Activated CD4-positive, alpha-beta T cell treated with anti-CD3 and anti-CD28 coated beads, Interleukin-2, amount 50 U/mL, for 24 hours (primary cell): ENCODE measurements around the gene LMNTD2.
"Not testable (repeated sequence)": the region's sequence is repeated elsewhere in the genome, so short reads cannot be mapped to it uniquely, and the experiment has no call there.

Experiments
- DNase-seq, 2 donors: peaks; one replicate each; pipeline ENCODE4 v3.0.0-alpha.2; 2020; ENCODE audit warnings: low read depth in 1 of 2, low spot score in 1 of 2

The LMNTD2 gene

GRCh38 chr11:534396-535209, 25.9 kb downstream of the LMNTD2 start:
- DNase-seq = no peak

- no peak for DNase-seq
Observed at GRCh38 chr11:533586-534395, 26.7 kb downstream of the LMNTD2 start.

GRCh38 chr11:532986-533585, 27.5 kb downstream of the LMNTD2 start:
- DNase-seq = no peak

GRCh38 chr11:532527-532985, 28.0 kb downstream of the LMNTD2 start:
- no peak for DNase-seq

- DNase-seq = no peak
Observed at GRCh38 chr11:531919-532526, 28.5 kb downstream of the LMNTD2 start.

GRCh38 chr11:530960-531831, 29.3 kb downstream of the LMNTD2 start:
- DNase-seq = no peak

- DNase-seq = no peak
Observed at GRCh38 chr11:529728-530411, 30.7 kb downstream of the LMNTD2 start.

GRCh38 chr11:528815-529727, 31.5 kb downstream of the LMNTD2 start:
- DNase-seq = no peak

- no peak for DNase-seq
Observed at GRCh38 chr11:528166-528814, 32.2 kb downstream of the LMNTD2 start.

- no peak for DNase-seq
Observed at GRCh38 chr11:526192-526591, 34.3 kb downstream of the LMNTD2 start.

- no peak for DNase-seq
Observed at GRCh38 chr11:521177-521688, 39.3 kb downstream of the LMNTD2 start.

GRCh38 chr11:520428-521176, 39.9 kb downstream of the LMNTD2 start:
- DNase-seq = no peak

- peak; percentile 83 to 90 for DNase-seq
Observed at GRCh38 chr11:518463-519202, 41.9 kb downstream of the LMNTD2 start.

- DNase-seq = not testable (repeated sequence)
Observed at GRCh38 chr11:516918-517685, 43.4 kb downstream of the LMNTD2 start.

GRCh38 chr11:516400-516799, 44.1 kb downstream of the LMNTD2 start:
- DNase-seq = no peak

- DNase-seq = no peak
Observed at GRCh38 chr11:515131-515530, 45.4 kb downstream of the LMNTD2 start.
